K562 (cell line): ENCODE data around the gene CRB2. TPM values are rescaled to one million over a fixed set of nuclear protein-coding genes. Genes with fewer than 3 reads are reported as not detected.
A peak's percentile ranks its signal among the peaks of the same experiment; 100 is the strongest.

Experiments
- MGA ChIP-seq: fragments of 450-650 bp; IDR thresholded peaks from 2 replicates; pipeline ENCODE4 v1.6.1; 2016; ENCODE audit warnings: mild to moderate bottlenecking, moderate library complexity
- NCOR1 ChIP-seq: fragments of 450-650 bp; IDR thresholded peaks from 2 replicates; pipeline ENCODE4 v1.6.1; 2016; ENCODE audit warnings: mild to moderate bottlenecking, moderate library complexity
- NR0B1 ChIP-seq: fragments of 450-650 bp; IDR thresholded peaks from one replicate; pipeline ENCODE4 v1.6.1; 2018; ENCODE audit warnings: mild to moderate bottlenecking, moderate library complexity; ENCODE audit not compliant: partially characterized antibody
- XRCC5 ChIP-seq: fragments of 200-400 bp; formaldehyde crosslinking; IDR thresholded peaks from 2 replicates; pipeline ENCODE4 v1.6.1; 2017; ENCODE audit warnings: low read depth, mild to moderate bottlenecking, low read length
- ZNF436 ChIP-seq: fragments of 250-450, 450-650 bp; sonication (Bioruptor Pico); formaldehyde crosslinking; IDR thresholded peaks from 2 replicates; pipeline ENCODE4 v1.7.0; 2020; ENCODE audit warnings: mild to moderate bottlenecking
- polyA plus RNA-seq, 8 experiments: library from polyadenylated mRNA; depleted of rRNA in 4 of 8; stranded (reverse) in 5 of 8; unstranded in 3 of 8; fragments of >200 nt; fragmentation: Nextera tagmentation in 2 of 8; fragmentation: Illumina TruSeq in 1 of 8; extraction: Ambion mirVana in 2 of 8; extraction: Trizol in 1 of 8; gene quantifications; 2 replicates each; pipeline versions ENCODE4 v1.2.1 to v1.2.3, GENCODE V29; 2011 to 2014; ENCODE audit warnings: inconsistent platforms in 1 of 8, missing spikeins in 1 of 8
- total RNA-seq, 7 experiments: library from RNA; depleted of rRNA in 6 of 7; stranded (reverse); fragments of >200 nt in 6 of 7; fragmentation: Illumina TruSeq in 2 of 7; extraction: Trizol in 2 of 7; gene quantifications; 2 replicates each; pipeline versions ENCODE4 v1.2.1 to v1.2.3, GENCODE V29; 2011 to 2021; ENCODE audit warnings: low replicate concordance in 1 of 7
- TF ChIP-seq, protein P1 (sequence below): sonication (generic); formaldehyde crosslinking; IDR thresholded peaks from 2 replicates; pipeline ENCODE4 v1.9.0; 2022; ENCODE audit warnings: mild to moderate bottlenecking, missing genetic modification reagents
- TF ChIP-seq, protein P2 (sequence below): fragments of 200-800 bp; sonication (Bioruptor generic); IDR thresholded peaks from 2 replicates; pipeline ENCODE4 v1.6.1; 2016; ENCODE audit warnings: missing genetic modification characterization, missing compliant biosample characterization

The CRB2 gene
- total and polyA plus RNA-seq, 9 of the 15 experiments (the other 6 are each of a cell fraction or from before 2014, with no cell fraction given), result 0.13 to 1.2 (median 0.25) TPM; not detected in 2

- TF ChIP-seq NR0B1 (no peak), XRCC5 (no peak), NCOR1 (no peak), ZNF436 (CRISPR knock-in tag) (0 out of 2 replicates have a peak, but pooled peaks have one; percentile 61), MGA (peak; percentile 60)
- TF ChIP-seq, protein P1, sequence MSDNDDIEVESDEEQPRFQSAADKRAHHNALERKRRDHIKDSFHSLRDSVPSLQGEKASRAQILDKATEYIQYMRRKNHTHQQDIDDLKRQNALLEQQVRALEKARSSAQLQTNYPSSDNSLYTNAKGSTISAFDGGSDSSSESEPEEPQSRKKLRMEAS (CRISPR knock-in tag), result peak; percentile 47; the same call in 1 of the 2 replicates
- TF ChIP-seq, protein P2, sequence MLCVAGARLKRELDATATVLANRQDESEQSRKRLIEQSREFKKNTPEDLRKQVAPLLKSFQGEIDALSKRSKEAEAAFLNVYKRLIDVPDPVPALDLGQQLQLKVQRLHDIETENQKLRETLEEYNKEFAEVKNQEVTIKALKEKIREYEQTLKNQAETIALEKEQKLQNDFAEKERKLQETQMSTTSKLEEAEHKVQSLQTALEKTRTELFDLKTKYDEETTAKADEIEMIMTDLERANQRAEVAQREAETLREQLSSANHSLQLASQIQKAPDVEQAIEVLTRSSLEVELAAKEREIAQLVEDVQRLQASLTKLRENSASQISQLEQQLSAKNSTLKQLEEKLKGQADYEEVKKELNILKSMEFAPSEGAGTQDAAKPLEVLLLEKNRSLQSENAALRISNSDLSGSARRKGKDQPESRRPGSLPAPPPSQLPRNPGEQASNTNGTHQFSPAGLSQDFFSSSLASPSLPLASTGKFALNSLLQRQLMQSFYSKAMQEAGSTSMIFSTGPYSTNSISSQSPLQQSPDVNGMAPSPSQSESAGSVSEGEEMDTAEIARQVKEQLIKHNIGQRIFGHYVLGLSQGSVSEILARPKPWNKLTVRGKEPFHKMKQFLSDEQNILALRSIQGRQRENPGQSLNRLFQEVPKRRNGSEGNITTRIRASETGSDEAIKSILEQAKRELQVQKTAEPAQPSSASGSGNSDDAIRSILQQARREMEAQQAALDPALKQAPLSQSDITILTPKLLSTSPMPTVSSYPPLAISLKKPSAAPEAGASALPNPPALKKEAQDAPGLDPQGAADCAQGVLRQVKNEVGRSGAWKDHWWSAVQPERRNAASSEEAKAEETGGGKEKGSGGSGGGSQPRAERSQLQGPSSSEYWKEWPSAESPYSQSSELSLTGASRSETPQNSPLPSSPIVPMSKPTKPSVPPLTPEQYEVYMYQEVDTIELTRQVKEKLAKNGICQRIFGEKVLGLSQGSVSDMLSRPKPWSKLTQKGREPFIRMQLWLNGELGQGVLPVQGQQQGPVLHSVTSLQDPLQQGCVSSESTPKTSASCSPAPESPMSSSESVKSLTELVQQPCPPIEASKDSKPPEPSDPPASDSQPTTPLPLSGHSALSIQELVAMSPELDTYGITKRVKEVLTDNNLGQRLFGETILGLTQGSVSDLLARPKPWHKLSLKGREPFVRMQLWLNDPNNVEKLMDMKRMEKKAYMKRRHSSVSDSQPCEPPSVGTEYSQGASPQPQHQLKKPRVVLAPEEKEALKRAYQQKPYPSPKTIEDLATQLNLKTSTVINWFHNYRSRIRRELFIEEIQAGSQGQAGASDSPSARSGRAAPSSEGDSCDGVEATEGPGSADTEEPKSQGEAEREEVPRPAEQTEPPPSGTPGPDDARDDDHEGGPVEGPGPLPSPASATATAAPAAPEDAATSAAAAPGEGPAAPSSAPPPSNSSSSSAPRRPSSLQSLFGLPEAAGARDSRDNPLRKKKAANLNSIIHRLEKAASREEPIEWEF, result peak; percentile 84; the same call in 1 of the 2 replicates
Measured at GRCh38 chr9:123339666-123340510, 16.1 kb upstream of the CRB2 start (continued).
